Kidney (tissue), 14 donors: ENCODE results near the gene STAG2. TPM values are rescaled to one million over a fixed set of nuclear protein-coding genes. Genes with fewer than 3 reads are reported as not detected.

ENCODE experiments used
- DNase-seq, 5 donors: peaks; one replicate each; pipeline ENCODE4 v3.0.0-alpha.2; 2013 to 2020
- FAIRE-seq: peaks from 2 replicates; lab custom pipeline; 2012; peaks lifted over from hg19 to GRCh38; lab: Jason Lieb, UNC
- H3K27ac ChIP-seq, 2 donors: one replicate each; pipeline ENCODE4 v1.7.0; 2013; ENCODE audit warnings: low read depth in 2 of 2, low read length in 2 of 2, inconsistent platforms in 1 of 2
- H3K27me3 ChIP-seq: one replicate; pipeline ENCODE4 v1.7.1; 2013; ENCODE audit warnings: low read length, inconsistent platforms; ENCODE audit not compliant: control insufficient read depth, insufficient read depth
- H3K36me3 ChIP-seq, 3 donors: one replicate each; pipeline versions ENCODE4 v1.7.0 to v1.7.1; 2013; ENCODE audit warnings: low read length in 3 of 3, control low read depth in 1 of 3, inconsistent platforms in 1 of 3; ENCODE audit not compliant: insufficient read depth in 3 of 3, control insufficient read depth in 2 of 3
- H3K4me1 ChIP-seq, 3 donors: one replicate each; pipeline versions ENCODE4 v1.7.0 to v1.7.1; 2013; ENCODE audit warnings: low read length in 3 of 3, inconsistent platforms in 1 of 3, low read depth in 1 of 3; ENCODE audit not compliant: control insufficient read depth in 2 of 3, insufficient read depth in 2 of 3
- H3K4me3 ChIP-seq, 3 donors: one replicate each; pipeline versions ENCODE4 v1.7.0 to v1.8.1; 2013; ENCODE audit warnings: low read length in 3 of 3, control low read depth in 1 of 3, inconsistent platforms in 1 of 3
- H3K9ac ChIP-seq, 3 donors: one replicate each; pipeline versions ENCODE4 v1.7.0 to v1.7.1; 2013; ENCODE audit warnings: low read length in 3 of 3, control low read depth in 1 of 3, inconsistent platforms in 1 of 3
- H3K9me3 ChIP-seq, 3 donors: one replicate each; pipeline versions ENCODE4 v1.7.0 to v1.7.1; 2013; ENCODE audit warnings: low read length in 3 of 3, control low read depth in 1 of 3, inconsistent platforms in 1 of 3; ENCODE audit not compliant: control insufficient read depth in 2 of 3, insufficient read depth in 1 of 3
- CTCF ChIP-seq: IDR thresholded peaks from 3 replicates; pipeline ENCODE4 v1.5.1; 2012; ENCODE audit warnings: mild to moderate bottlenecking, moderate library complexity, borderline replicate concordance; ENCODE audit not compliant: insufficient read depth; ENCODE audit errors: extremely low read depth
- intact Hi-C: fragments of 100-400 bp; cut with DNase I; formaldehyde crosslinking; loops from one replicate; pipeline ENCODE4 v1.11.1; 2022
- polyA plus RNA-seq: library from polyadenylated mRNA; stranded (reverse); fragments of 350-450 nt; fragmentation: Illumina TruSeq; extraction: RNeasy Lipid Tissue Mini Kit (QIAGEN cat#74804); gene quantifications from one replicate; pipeline ENCODE4 v1.2.3, GENCODE V29; 2014; ENCODE audit warnings: low read depth, low replicate concordance; ENCODE audit not compliant: insufficient read depth
- total RNA-seq: library from RNA; stranded (reverse); fragmentation: NEBNext Ultra II Directional; extraction: Animal tissue kit (Norgen Biotek cat#: 25700); gene quantifications from one replicate; pipeline ENCODE4 v1.2.1, GENCODE V29; 2021
- donor health status: control.
- donor health status: control.
- donor health status: control.
- donor health status: control.
- donor health status: control.
- donor health status: DM: yes; HTN: yes; CAD: no.
- donor health status: Normal renal cell carcinoma (clear cell type).

STAG2 gene
- total and polyA plus RNA-seq, 2 donors from 2014 or later = 18.2 to 66.0 TPM

- no peak overlapping the region for H3K27ac ChIP-seq
- no peak overlapping the region for H3K9ac ChIP-seq
- no peaks in the 10 kb centered on the region for H3K27me3 ChIP-seq
- DNase-seq = no peak
- H3K9me3 ChIP-seq = no peaks in the 10 kb centered on the region
- H3K4me1 ChIP-seq = no peaks in the 10 kb centered on the region
- intact Hi-C loops = no loop called here
- FAIRE-seq = no peak
- no peak for TF ChIP-seq CTCF
- H3K36me3 ChIP-seq = no peaks in the 10 kb centered on the region
- no peak overlapping the region for H3K4me3 ChIP-seq
These were observed 32.6 kb downstream of the STAG2 start for GRCh38 chrX:123993904-123994635.

- Histone ChIP-seq H3K36me3 (no peaks in the 10 kb centered on the region), H3K9me3 (no peaks in the 10 kb centered on the region), H3K4me3 (no peak overlapping the region), H3K27me3 (no peaks in the 10 kb centered on the region), H3K9ac (no peak overlapping the region), H3K27ac (no peak overlapping the region), H3K4me1 (no peaks in the 10 kb centered on the region)
- no peak for FAIRE-seq
- no peak for DNase-seq
- no peak for TF ChIP-seq CTCF
- intact Hi-C loops = no loop called here
These were observed 33.2 kb downstream of the STAG2 start for GRCh38 chrX:123994730-123995129.

- no peak for FAIRE-seq
- no peaks in the 10 kb centered on the region for H3K9me3 ChIP-seq
- intact Hi-C loops = no loop called here
These were observed 40.1 kb downstream of the STAG2 start for GRCh38 chrX:124001581-124001980.

More at GRCh38 chrX:124001581-124001980, 40.1 kb downstream of the STAG2 start:
- Histone ChIP-seq H3K4me1 (no peaks in the 10 kb centered on the region), H3K27me3 (no peaks in the 10 kb centered on the region), H3K36me3 (peaks cover 0 to 3% (median 0%) of the 10 kb centered on the region in 3 donors), H3K27ac (no peak overlapping the region), H3K9ac (no peak overlapping the region), H3K4me3 (no peak overlapping the region)
- no peak for TF ChIP-seq CTCF
- DNase-seq = no peak
